SK-N-SH treated with all-trans-retinoic acid at 6 μM for 48 hours (cell line): ENCODE data around the gene ROCK2.
A peak's percentile ranks its signal among the peaks of the same experiment; 100 is the strongest.

Source experiments
- ATAC-seq: fragments of 200-7000 bp; cut with Tn5 transposase; 3 replicates; pipeline ENCODE4 v1.9.1; 2020; ENCODE audit warnings: mild to moderate bottlenecking, moderate library complexity
- ARNTL ChIP-seq: fragments of 450-650 bp; formaldehyde crosslinking; IDR thresholded peaks from 2 replicates; pipeline ENCODE4 v1.5.0; 2020; ENCODE audit warnings: low read depth, mild to moderate bottlenecking, moderate library complexity, borderline replicate concordance
- BACH2 ChIP-seq: fragments of 250-450 bp; sonication (Bioruptor Pico); IDR thresholded peaks from 2 replicates; pipeline ENCODE4 v1.9.0; 2021; ENCODE audit warnings: mild to moderate bottlenecking, borderline replicate concordance
- ESRRG ChIP-seq: fragments of 250-450 bp; sonication (Bioruptor Pico); IDR thresholded peaks from 2 replicates; pipeline ENCODE4 v1.6.1; 2021; ENCODE audit warnings: mild to moderate bottlenecking
- GLIS3 ChIP-seq: fragments of 250-450 bp; sonication (Bioruptor Pico); IDR thresholded peaks from 2 replicates; pipeline ENCODE4 v1.5.0; 2020; ENCODE audit warnings: mild to moderate bottlenecking, moderate library complexity
- ISL1 ChIP-seq: fragments of 250-450 bp; sonication (Bioruptor Pico); IDR thresholded peaks from 2 replicates; pipeline ENCODE4 v2.1.2; 2022; ENCODE audit warnings: mild to moderate bottlenecking, moderate library complexity
- OSR1 ChIP-seq: fragments of 250-450 bp; sonication (Bioruptor Pico); IDR thresholded peaks from 2 replicates; pipeline ENCODE4 v1.8.0; 2022; ENCODE audit warnings: moderate library complexity, mild to moderate bottlenecking, inconsistent platforms
- PATZ1 ChIP-seq: fragments of 250-450 bp; sonication (Bioruptor Pico); IDR thresholded peaks from 2 replicates; pipeline ENCODE4 v1.8.0; 2020; ENCODE audit warnings: mild to moderate bottlenecking, moderate library complexity, borderline replicate concordance
- PPARA ChIP-seq: fragments of 250-450 bp; sonication (Bioruptor Pico); IDR thresholded peaks from 2 replicates; pipeline ENCODE4 v1.5.0; 2020; ENCODE audit warnings: mild to moderate bottlenecking, borderline replicate concordance
- RARB ChIP-seq: fragments of 250-450 bp; sonication (Bioruptor Pico); IDR thresholded peaks from 2 replicates; pipeline ENCODE4 v1.8.0; 2021; ENCODE audit warnings: mild to moderate bottlenecking, moderate library complexity
- SNAI2 ChIP-seq: fragments of 250-450 bp; sonication (Bioruptor Pico); IDR thresholded peaks from 2 replicates; pipeline ENCODE4 v1.5.0; 2020; ENCODE audit warnings: mild to moderate bottlenecking, moderate library complexity
- TCF4 ChIP-seq: fragments of 250-450 bp; sonication (Bioruptor Pico); IDR thresholded peaks from 2 replicates; pipeline ENCODE4 v1.8.0; 2021; ENCODE audit warnings: mild to moderate bottlenecking, moderate library complexity, borderline replicate concordance
- TOX ChIP-seq: fragments of 250-450 bp; sonication (Bioruptor Pico); IDR thresholded peaks from 2 replicates; pipeline ENCODE4 v1.8.0; 2021; ENCODE audit warnings: mild to moderate bottlenecking, moderate library complexity, borderline replicate concordance
- TSHZ2 ChIP-seq: fragments of 250-450 bp; sonication (Bioruptor Pico); IDR thresholded peaks from 2 replicates; pipeline ENCODE4 v1.5.0; 2020; ENCODE audit warnings: mild to moderate bottlenecking, moderate library complexity
- ZC3H10 ChIP-seq: fragments of 250-450 bp; sonication (Bioruptor Pico); IDR thresholded peaks from 2 replicates; pipeline ENCODE4 v1.5.1; 2021; ENCODE audit warnings: mild to moderate bottlenecking, moderate library complexity
- ZFP3 ChIP-seq: fragments of 250-450 bp; sonication (Bioruptor Pico); IDR thresholded peaks from 2 replicates; pipeline ENCODE4 v1.5.0; 2020; ENCODE audit warnings: mild to moderate bottlenecking, moderate library complexity
- ZNF565 ChIP-seq: fragments of 450-650 bp; formaldehyde crosslinking; conservative IDR thresholded peaks from 2 replicates; pipeline ENCODE4 v1.5.0; 2020; ENCODE audit warnings: low read depth, mild to moderate bottlenecking, moderate library complexity
- ZNF70 ChIP-seq: fragments of 450-650 bp; formaldehyde crosslinking; IDR thresholded peaks from 2 replicates; pipeline ENCODE4 v1.5.0; 2020; ENCODE audit warnings: mild to moderate bottlenecking, moderate library complexity
- ZNF8 ChIP-seq: fragments of 450-650 bp; formaldehyde crosslinking; IDR thresholded peaks from 2 replicates; pipeline ENCODE4 v1.5.0; 2020; ENCODE audit warnings: mild to moderate bottlenecking, moderate library complexity
- TF ChIP-seq, protein P1 (sequence below): fragments of 250-450 bp; sonication (Bioruptor Pico); IDR thresholded peaks from 2 replicates; pipeline ENCODE4 v1.8.0; 2021; ENCODE audit warnings: low read depth, mild to moderate bottlenecking, moderate library complexity, borderline replicate concordance
- TF ChIP-seq, protein P2 (sequence below): fragments of 250-450 bp; sonication (Bioruptor Pico); IDR thresholded peaks from 2 replicates; pipeline ENCODE4 v1.5.1; 2021; ENCODE audit warnings: mild to moderate bottlenecking, moderate library complexity
- TF ChIP-seq, protein P3 (sequence below): fragments of 250-450 bp; sonication (Bioruptor Pico); IDR thresholded peaks from 2 replicates; pipeline ENCODE4 v1.5.1; 2020; ENCODE audit warnings: low read depth, mild to moderate bottlenecking, moderate library complexity

The ROCK2 gene

DNA sequence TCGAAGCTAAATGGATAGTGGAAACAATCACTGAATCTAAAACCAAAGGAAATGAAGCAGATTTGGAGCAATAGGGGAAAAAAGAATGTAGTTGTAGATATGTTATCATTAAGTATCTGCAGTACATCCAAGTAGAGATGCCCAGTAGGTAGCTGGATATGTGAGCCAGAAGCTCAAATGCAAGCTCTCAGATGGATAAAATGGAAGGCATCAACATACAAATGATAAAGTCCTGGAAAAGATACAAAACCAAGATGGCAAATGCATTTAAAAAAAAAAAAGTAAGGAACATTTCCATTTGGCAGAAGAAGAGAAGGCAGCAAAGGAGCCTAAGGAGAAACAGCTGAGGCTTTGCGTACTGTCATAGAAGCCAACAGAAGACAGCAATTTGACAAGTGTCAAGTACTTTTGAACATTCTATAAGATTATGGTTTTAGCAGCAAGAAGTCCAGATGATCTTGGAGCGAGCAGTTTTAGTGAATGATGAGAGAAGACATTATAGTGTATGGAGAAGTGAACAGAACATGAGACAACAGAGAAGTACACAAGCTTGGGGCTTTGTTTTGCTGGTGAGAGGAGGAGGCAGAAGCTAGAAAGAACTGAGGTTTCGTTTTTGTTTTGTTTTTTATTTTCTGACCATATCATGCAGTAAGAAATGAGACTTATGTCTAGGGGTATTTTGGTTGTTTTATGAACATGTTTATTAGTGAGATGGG, 18.3 kb downstream of the ROCK2 start (continued):
- TF ChIP-seq ZFP3 (CRISPR knock-in tag) (no peak), BACH2 (CRISPR knock-in tag) (no peak), ZNF70 (no peak)
- TF ChIP-seq, protein P1, sequence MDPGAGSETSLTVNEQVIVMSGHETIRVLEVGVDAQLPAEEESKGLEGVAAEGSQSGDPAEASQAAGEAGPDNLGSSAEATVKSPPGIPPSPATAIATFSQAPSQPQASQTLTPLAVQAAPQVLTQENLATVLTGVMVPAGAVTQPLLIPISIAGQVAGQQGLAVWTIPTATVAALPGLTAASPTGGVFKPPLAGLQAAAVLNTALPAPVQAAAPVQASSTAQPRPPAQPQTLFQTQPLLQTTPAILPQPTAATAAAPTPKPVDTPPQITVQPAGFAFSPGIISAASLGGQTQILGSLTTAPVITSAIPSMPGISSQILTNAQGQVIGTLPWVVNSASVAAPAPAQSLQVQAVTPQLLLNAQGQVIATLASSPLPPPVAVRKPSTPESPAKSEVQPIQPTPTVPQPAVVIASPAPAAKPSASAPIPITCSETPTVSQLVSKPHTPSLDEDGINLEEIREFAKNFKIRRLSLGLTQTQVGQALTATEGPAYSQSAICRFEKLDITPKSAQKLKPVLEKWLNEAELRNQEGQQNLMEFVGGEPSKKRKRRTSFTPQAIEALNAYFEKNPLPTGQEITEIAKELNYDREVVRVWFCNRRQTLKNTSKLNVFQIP (CRISPR knock-in tag), result no peak

- TF ChIP-seq ZNF8 (CRISPR knock-in tag) (no peak), GLIS3 (CRISPR knock-in tag) (no peak), ZC3H10 (CRISPR knock-in tag) (no peak), OSR1 (CRISPR knock-in tag) (no peak), SNAI2 (no peak), TCF4 (no peak), ZNF565 (no peak), ESRRG (no peak), TSHZ2 (CRISPR knock-in tag) (no peak), ZFP3 (CRISPR knock-in tag) (no peak), PATZ1 (CRISPR knock-in tag) (no peak), ISL1 (no peak), BACH2 (CRISPR knock-in tag) (no peak)
- TF ChIP-seq, protein P2, sequence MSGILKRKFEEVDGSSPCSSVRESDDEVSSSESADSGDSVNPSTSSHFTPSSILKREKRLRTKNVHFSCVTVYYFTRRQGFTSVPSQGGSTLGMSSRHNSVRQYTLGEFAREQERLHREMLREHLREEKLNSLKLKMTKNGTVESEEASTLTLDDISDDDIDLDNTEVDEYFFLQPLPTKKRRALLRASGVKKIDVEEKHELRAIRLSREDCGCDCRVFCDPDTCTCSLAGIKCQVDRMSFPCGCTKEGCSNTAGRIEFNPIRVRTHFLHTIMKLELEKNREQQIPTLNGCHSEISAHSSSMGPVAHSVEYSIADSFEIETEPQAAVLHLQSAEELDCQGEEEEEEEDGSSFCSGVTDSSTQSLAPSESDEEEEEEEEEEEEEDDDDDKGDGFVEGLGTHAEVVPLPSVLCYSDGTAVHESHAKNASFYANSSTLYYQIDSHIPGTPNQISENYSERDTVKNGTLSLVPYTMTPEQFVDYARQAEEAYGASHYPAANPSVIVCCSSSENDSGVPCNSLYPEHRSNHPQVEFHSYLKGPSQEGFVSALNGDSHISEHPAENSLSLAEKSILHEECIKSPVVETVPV (CRISPR knock-in tag), result no peak
These were observed 22.6 kb downstream of the ROCK2 start for GRCh38 chr2:11321847-11322246.

DNA sequence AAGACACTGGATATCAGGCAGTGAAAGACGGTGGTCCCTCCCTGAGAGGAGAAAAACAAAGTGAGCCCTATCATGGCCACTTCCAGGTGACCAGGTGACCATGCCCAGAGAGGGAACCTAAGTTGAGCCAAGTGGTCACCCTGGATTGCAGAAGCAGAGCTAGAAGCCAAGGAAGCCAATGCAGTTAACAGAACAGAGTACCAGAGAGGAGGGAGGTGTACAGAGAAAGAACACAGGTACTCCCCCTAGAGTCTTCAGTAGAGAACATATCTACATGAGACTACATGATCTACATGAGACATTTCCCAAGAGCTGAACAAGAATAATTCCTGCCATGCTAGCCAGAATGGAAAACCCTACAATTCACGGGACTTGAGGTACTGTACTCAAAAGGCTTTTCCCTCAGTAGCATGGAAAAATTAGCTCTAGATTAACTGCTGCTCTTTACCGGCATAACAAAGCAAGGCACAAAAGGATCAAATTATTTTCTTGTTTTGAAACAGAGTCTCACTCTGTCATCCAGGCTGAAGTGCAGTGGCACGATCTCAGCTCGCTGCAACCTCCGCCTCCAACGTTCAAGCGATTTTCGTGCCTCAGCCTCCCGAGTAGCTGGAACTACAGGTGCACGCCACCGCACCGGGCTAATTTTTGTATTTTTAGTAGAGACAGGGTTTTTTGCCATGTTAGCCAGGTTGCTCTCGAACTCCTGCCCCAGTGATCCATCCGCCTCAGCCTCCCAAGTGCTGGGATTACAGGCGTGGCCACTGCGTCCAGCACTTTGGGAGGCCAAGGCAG, 23.5 kb downstream of the ROCK2 start:
- ATAC-seq, result peak; percentile 58; the same call in 2 of the 3 replicates
- no peak for TF ChIP-seq ZNF8 (CRISPR knock-in tag)
- TF ChIP-seq PATZ1 (CRISPR knock-in tag), result no peak
- no peak for TF ChIP-seq GLIS3 (CRISPR knock-in tag)
- TF ChIP-seq ESRRG, result no peak
- TF ChIP-seq SNAI2, result no peak
- no peak for TF ChIP-seq ZC3H10 (CRISPR knock-in tag)
- TF ChIP-seq ZNF565, result no peak
- TF ChIP-seq, protein P1 (CRISPR knock-in tag), result no peak
- TF ChIP-seq OSR1 (CRISPR knock-in tag), result no peak
- no peak for TF ChIP-seq TOX (CRISPR knock-in tag)
- TF ChIP-seq RARB, result no peak
- TF ChIP-seq PPARA (CRISPR knock-in tag), result no peak
- TF ChIP-seq, protein P2 (CRISPR knock-in tag), result no peak
- TF ChIP-seq ARNTL (CRISPR knock-in tag), result no peak
- no peak for TF ChIP-seq BACH2 (CRISPR knock-in tag)
- TF ChIP-seq, protein P3, sequence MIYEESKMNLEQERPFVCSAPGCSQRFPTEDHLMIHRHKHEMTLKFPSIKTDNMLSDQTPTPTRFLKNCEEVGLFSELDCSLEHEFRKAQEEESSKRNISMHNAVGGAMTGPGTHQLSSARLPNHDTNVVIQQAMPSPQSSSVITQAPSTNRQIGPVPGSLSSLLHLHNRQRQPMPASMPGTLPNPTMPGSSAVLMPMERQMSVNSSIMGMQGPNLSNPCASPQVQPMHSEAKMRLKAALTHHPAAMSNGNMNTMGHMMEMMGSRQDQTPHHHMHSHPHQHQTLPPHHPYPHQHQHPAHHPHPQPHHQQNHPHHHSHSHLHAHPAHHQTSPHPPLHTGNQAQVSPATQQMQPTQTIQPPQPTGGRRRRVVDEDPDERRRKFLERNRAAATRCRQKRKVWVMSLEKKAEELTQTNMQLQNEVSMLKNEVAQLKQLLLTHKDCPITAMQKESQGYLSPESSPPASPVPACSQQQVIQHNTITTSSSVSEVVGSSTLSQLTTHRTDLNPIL (CRISPR knock-in tag), result no peak

More at GRCh38 chr2:11321847-11322246, 22.6 kb downstream of the ROCK2 start:
- ATAC-seq, result no peak
